Transverse colon (tissue), 4 donors: ENCODE data around the gene CNIH4. TPM values are rescaled to one million over a fixed set of nuclear protein-coding genes. Genes with fewer than 3 reads are reported as not detected.
A peak's percentile ranks its signal among the peaks of the same experiment; 100 is the strongest.

ENCODE experiments used
- DNase-seq: peaks from one replicate; pipeline ENCODE4 v3.0.0-alpha.2; 2019
- H3K27ac ChIP-seq, 4 donors: fragments of 200-600 bp; sonication (generic); 2 replicates each; pipeline ENCODE4 v1.5.1; 2016 to 2018; ENCODE audit warnings: inconsistent platforms in 4 of 4
- H3K27me3 ChIP-seq: fragments of 200-600 bp; sonication (generic); 2 replicates; pipeline ENCODE4 v1.5.1; 2017; ENCODE audit warnings: inconsistent platforms
- H3K36me3 ChIP-seq, 4 donors: fragments of 200-600 bp; sonication (generic); 2 replicates each; pipeline ENCODE4 v1.5.1; 2017 to 2019; ENCODE audit warnings: inconsistent platforms in 4 of 4
- H3K4me1 ChIP-seq, 4 donors: fragments of 200-600 bp; sonication (generic); 2 replicates each; pipeline ENCODE4 v1.5.1; 2017 to 2020; ENCODE audit warnings: inconsistent platforms in 4 of 4
- H3K4me3 ChIP-seq, 4 donors: fragments of 200-600 bp; sonication (generic); 1 replicate in 1 of 4; 2 replicates in 3 of 4; pipeline versions ENCODE4 v1.5.1 to v1.6.1; 2017 to 2019; ENCODE audit warnings: inconsistent platforms in 4 of 4
- H3K9me3 ChIP-seq, 2 donors: fragments of 200-600 bp; sonication (generic); 2 replicates each; pipeline ENCODE4 v1.5.1; 2017 to 2019; ENCODE audit warnings: inconsistent platforms in 2 of 2
- EP300 ChIP-seq: sonication (generic); formaldehyde crosslinking; IDR thresholded peaks from one replicate; pipeline ENCODE4 v1.6.1; 2017; ENCODE audit warnings: antibody characterized with exemption, low read depth
- POLR2A ChIP-seq: fragments of 450-650 bp; IDR thresholded peaks from one replicate; pipeline ENCODE4 v1.6.1; 2016; ENCODE audit warnings: antibody characterized with exemption, mild to moderate bottlenecking, moderate library complexity
- POLR2AphosphoS5 ChIP-seq, 3 donors: sonication (generic); formaldehyde crosslinking; IDR thresholded peaks; one replicate each; pipeline ENCODE4 v1.6.1; 2016; ENCODE audit warnings: antibody characterized with exemption in 3 of 3
- WGBS, 2 donors: methylation state at CpG; one replicate each; pipeline ENCODE4 v1.1.5; 2018; ENCODE audit warnings: low coverage in 1 of 2; 5-methylcytosine and 5-hydroxymethylcytosine counted together
- in situ Hi-C, 4 donors: fragments of 200-750 bp; cut with MboI; loops; one replicate each; pipeline versions ENCODE4 v1.15.0 to v1.15.1; 2017; ENCODE audit warnings: low sequenced_read_pairs in 3 of 4, low pct_ligation_motif_present in 1 of 4, low pct_unique_long_range_greater_than_20kb in 1 of 4
- intact Hi-C: fragments of 100-400 bp; cut with DNase I; formaldehyde crosslinking; loops from one replicate; pipeline ENCODE4 v1.15.1; 2023; ENCODE audit warnings: low total_unique reads
- total RNA-seq, 4 donors: library from RNA; depleted of rRNA; stranded (reverse); fragments of >200 nt; gene quantifications; one replicate each; pipeline ENCODE4 v1.1.0, GENCODE V29; 2016
- TF ChIP-seq, protein P1 (sequence below), 5 experiments: fragments of 200-600 bp in 3 of 5; fragments of 450-650 bp in 2 of 5; sonication (generic) in 3 of 5; IDR thresholded peaks; 1 replicate in 2 of 5; 2 replicates in 3 of 5; pipeline ENCODE4 v1.5.1; 2016 to 2017; ENCODE audit warnings: antibody characterized with exemption in 5 of 5, inconsistent platforms in 3 of 5, mild to moderate bottlenecking in 2 of 5, moderate library complexity in 1 of 5

The CNIH4 gene
- total RNA-seq, 4 donors from 2014 or later, result 33.0 to 48.7 (median 42.0) TPM

GRCh38 chr1:224329484-224329841 lies 27.2 kb upstream of the CNIH4 start:
- 0% methylated on average over 7 of the region's 7 CpGs; no CpG with 5 or more reads in 1 of the 2 donors for WGBS, 2 donors
- in situ Hi-C loops (loop anchor here in 2 of 4 donors (10.0 to 25.0 kb wide), 2 partner anchors 215 to 517 kb away; partner anchors contain the start of gene FBXO28 (in 1 of the 2)), intact Hi-C loops (no loop called here)
- TF ChIP-seq POLR2AphosphoS5 (IDR thresholded peaks at IDR 0.05) (no peak), POLR2A (no peak), EP300 (no peak)
- TF ChIP-seq, protein P1, sequence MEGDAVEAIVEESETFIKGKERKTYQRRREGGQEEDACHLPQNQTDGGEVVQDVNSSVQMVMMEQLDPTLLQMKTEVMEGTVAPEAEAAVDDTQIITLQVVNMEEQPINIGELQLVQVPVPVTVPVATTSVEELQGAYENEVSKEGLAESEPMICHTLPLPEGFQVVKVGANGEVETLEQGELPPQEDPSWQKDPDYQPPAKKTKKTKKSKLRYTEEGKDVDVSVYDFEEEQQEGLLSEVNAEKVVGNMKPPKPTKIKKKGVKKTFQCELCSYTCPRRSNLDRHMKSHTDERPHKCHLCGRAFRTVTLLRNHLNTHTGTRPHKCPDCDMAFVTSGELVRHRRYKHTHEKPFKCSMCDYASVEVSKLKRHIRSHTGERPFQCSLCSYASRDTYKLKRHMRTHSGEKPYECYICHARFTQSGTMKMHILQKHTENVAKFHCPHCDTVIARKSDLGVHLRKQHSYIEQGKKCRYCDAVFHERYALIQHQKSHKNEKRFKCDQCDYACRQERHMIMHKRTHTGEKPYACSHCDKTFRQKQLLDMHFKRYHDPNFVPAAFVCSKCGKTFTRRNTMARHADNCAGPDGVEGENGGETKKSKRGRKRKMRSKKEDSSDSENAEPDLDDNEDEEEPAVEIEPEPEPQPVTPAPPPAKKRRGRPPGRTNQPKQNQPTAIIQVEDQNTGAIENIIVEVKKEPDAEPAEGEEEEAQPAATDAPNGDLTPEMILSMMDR (IDR thresholded peaks at IDR 0.05), result no peak
- Histone ChIP-seq H3K27me3 (no peaks in the 10 kb centered on the region), H3K36me3 (no peaks in the 10 kb centered on the region), H3K4me3 (peak overlapping the region; percentile 63 to 85 (median 73)), H3K9me3 (no peaks in the 10 kb centered on the region), H3K4me1 (peaks cover 12 to 42% (median 24%) of the 10 kb centered on the region in 4 donors), H3K27ac (peak overlapping the region; percentile 87 to 92 (median 91))
- no peak for DNase-seq

GRCh38 chr1:224329842-224330753 lies 26.6 kb upstream of the CNIH4 start, which contains the start of gene NVL:
TSS of gene NVL (minus strand) at chr1:224330172. CDS start at chr1:224330127, 45 bp downstream.
- WGBS, 2 donors, result 0 to 1% methylated on average over 4 to 52 of the region's 52 CpGs
- intact Hi-C loops, result loop anchor here (5.0 to 10.0 kb wide), 2 partner anchors 145 to 213 kb away; partner anchors contain the start of gene DEGS1

DNA sequence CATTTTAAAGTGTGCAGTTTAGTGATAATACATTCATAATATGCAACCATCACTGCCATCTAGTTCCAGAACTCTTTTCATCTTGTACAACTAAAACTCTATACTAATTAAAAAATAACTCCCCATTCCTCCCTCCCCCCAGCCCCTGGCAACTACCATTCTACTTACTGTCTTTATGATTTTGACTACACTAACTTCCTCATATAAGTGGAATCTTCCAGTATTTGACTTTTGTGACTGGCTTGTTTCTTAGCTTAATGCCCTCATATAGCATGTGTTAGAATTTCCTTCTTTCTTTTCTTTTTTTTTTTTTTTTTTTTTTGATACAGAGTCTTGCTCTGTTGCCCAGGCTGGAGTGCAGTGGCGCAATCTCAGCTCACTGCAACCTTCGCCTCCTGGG lies 25.4 kb upstream of the CNIH4 start:
- in situ Hi-C loops, result loop anchor here in 2 of 4 donors (5.0 to 25.0 kb wide), 3 partner anchors 209 to 519 kb away; partner anchors contain the start of gene FBXO28 (in 1 of the 2)
- TF ChIP-seq, protein P1 (IDR thresholded peaks at IDR 0.05), result no peak
- no peak for TF ChIP-seq EP300
- no peak for TF ChIP-seq POLR2A
- no peak for TF ChIP-seq POLR2AphosphoS5 (IDR thresholded peaks at IDR 0.05)
- DNase-seq, result no peak
- Histone ChIP-seq H3K27ac (peak overlapping the region; percentile 87 to 92 (median 91)), H3K4me1 (peaks cover 12 to 42% (median 24%) of the 10 kb centered on the region in 4 donors), H3K9me3 (no peaks in the 10 kb centered on the region), H3K36me3 (no peaks in the 10 kb centered on the region), H3K27me3 (no peaks in the 10 kb centered on the region), H3K4me3 (peak overlapping the region in 1 of 4 donors; percentile 81)
- intact Hi-C loops, result loop anchor here (5.0 to 10.0 kb wide), 2 partner anchors 147 to 214 kb away; partner anchors contain the start of gene DEGS1
- 100% methylated on average over 2 of the region's 2 CpGs for WGBS, 2 donors

More at GRCh38 chr1:224329842-224330753, 26.6 kb upstream of the CNIH4 start, which contains the start of gene NVL:
- H3K4me1 ChIP-seq, result peaks cover 12 to 42% (median 24%) of the 10 kb centered on the region in 4 donors
- TF ChIP-seq, protein P1 (IDR thresholded peaks at IDR 0.05), result no peak
- peak; percentile 70 for TF ChIP-seq POLR2A
- no peak for TF ChIP-seq EP300
- peak; percentile 48 to 66 (median 48) for TF ChIP-seq POLR2AphosphoS5 (IDR thresholded peaks at IDR 0.05)
- H3K27ac ChIP-seq, result peak within 1 kb of the TSS; percentile 87 to 92 (median 91)
- peak within 1 kb of the TSS; percentile 63 to 85 (median 73) for H3K4me3 ChIP-seq
- in situ Hi-C loops, result loop anchor here in 3 of 4 donors (5.0 to 25.0 kb wide), 3 partner anchors 208 to 518 kb away; partner anchors contain the start of gene FBXO28 (in 2 of the 3)
- H3K9me3 ChIP-seq, result no peaks in the 10 kb centered on the region
- no peaks in the 10 kb centered on the region for H3K36me3 ChIP-seq
- peak; percentile 89 for DNase-seq
- H3K27me3 ChIP-seq, result no peaks in the 10 kb centered on the region

GRCh38 chr1:224331824-224332223 lies 24.9 kb upstream of the CNIH4 start:
- intact Hi-C loops (loop anchor here (5.0 to 10.0 kb wide), 2 partner anchors 147 to 215 kb away; partner anchors contain the start of gene DEGS1), in situ Hi-C loops (loop anchor here in 2 of 4 donors (5.0 to 25.0 kb wide), 3 partner anchors 210 to 520 kb away; partner anchors contain the start of gene FBXO28 (in 1 of the 2))
- Histone ChIP-seq H3K36me3 (no peaks in the 10 kb centered on the region), H3K4me3 (no peak overlapping the region), H3K27ac (no peak overlapping the region), H3K9me3 (no peaks in the 10 kb centered on the region), H3K27me3 (no peaks in the 10 kb centered on the region), H3K4me1 (peaks cover 12 to 39% (median 23%) of the 10 kb centered on the region in 4 donors)
- TF ChIP-seq POLR2AphosphoS5 (IDR thresholded peaks at IDR 0.05) (no peak), EP300 (no peak), POLR2A (no peak)
- TF ChIP-seq, protein P1 (IDR thresholded peaks at IDR 0.05), result no peak
- no peak for DNase-seq
- 90 to 96% methylated on average over 2 of the region's 2 CpGs for WGBS, 2 donors
